Upper lobe of right lung (tissue), 1 donor: Measurements from ENCODE around the gene IL12RB2. TPM values are rescaled to one million over a fixed set of nuclear protein-coding genes. Genes with fewer than 3 reads are reported as not detected.
"Not testable (repeated sequence)": the region's sequence is repeated elsewhere in the genome, so short reads cannot be mapped to it uniquely, and the experiment has no call there.

Experiments used
- ATAC-seq: fragments of 200-7000 bp; cut with Tn5 transposase; one replicate; pipeline ENCODE4 v1.9.1; 2020; ENCODE audit warnings: mild to moderate bottlenecking, moderate library complexity
- DNase-seq: peaks from one replicate; pipeline ENCODE4 v3.0.0-alpha.2; 2020
- H3K27ac ChIP-seq: fragments of 200-600 bp; one replicate; pipeline ENCODE4 v1.8.0; 2022
- H3K27me3 ChIP-seq: fragments of 200-600 bp; one replicate; pipeline ENCODE4 v1.8.0; 2022; ENCODE audit warnings: mild to moderate bottlenecking
- H3K36me3 ChIP-seq: fragments of 200-600 bp; one replicate; pipeline ENCODE4 v1.8.0; 2022
- H3K4me1 ChIP-seq: fragments of 200-600 bp; one replicate; pipeline ENCODE4 v1.8.0; 2022
- H3K4me3 ChIP-seq: fragments of 200-600 bp; one replicate; pipeline ENCODE4 v1.8.0; 2022; ENCODE audit warnings: mild to moderate bottlenecking
- H3K9me3 ChIP-seq: fragments of 200-600 bp; one replicate; pipeline ENCODE4 v1.8.0; 2022
- intact Hi-C: fragments of 100-400 bp; cut with DNase I; formaldehyde crosslinking; loops from one replicate; pipeline ENCODE4 v1.11.0; 2022
- total RNA-seq: library from RNA; stranded (reverse); fragmentation: NEBNext Ultra II Directional; extraction: Animal tissue kit (Norgen Biotek cat#: 25700); gene quantifications from one replicate; pipeline ENCODE4 v1.2.1, GENCODE V29; 2021
- TF ChIP-seq, protein P1 (sequence below): fragments of 200-600 bp; IDR thresholded peaks from one replicate; pipeline ENCODE4 v1.8.0; 2022; ENCODE audit warnings: antibody characterized with exemption
- donor health status: DM: no; HTN: yes; CAD: no; lungs with severe emphysema.

IL12RB2 gene
- total RNA-seq, 1 donor from 2014 or later: 0.87 TPM

- DNase-seq (no peak), ATAC-seq (peak; percentile 62)
- Histone ChIP-seq H3K4me1 (no peaks in the 10 kb centered on the region), H3K27me3 (no peaks in the 10 kb centered on the region), H3K4me3 (no peak overlapping the region), H3K36me3 (no peaks in the 10 kb centered on the region), H3K27ac (no peak overlapping the region), H3K9me3 (no peaks in the 10 kb centered on the region)
- TF ChIP-seq, protein P1, sequence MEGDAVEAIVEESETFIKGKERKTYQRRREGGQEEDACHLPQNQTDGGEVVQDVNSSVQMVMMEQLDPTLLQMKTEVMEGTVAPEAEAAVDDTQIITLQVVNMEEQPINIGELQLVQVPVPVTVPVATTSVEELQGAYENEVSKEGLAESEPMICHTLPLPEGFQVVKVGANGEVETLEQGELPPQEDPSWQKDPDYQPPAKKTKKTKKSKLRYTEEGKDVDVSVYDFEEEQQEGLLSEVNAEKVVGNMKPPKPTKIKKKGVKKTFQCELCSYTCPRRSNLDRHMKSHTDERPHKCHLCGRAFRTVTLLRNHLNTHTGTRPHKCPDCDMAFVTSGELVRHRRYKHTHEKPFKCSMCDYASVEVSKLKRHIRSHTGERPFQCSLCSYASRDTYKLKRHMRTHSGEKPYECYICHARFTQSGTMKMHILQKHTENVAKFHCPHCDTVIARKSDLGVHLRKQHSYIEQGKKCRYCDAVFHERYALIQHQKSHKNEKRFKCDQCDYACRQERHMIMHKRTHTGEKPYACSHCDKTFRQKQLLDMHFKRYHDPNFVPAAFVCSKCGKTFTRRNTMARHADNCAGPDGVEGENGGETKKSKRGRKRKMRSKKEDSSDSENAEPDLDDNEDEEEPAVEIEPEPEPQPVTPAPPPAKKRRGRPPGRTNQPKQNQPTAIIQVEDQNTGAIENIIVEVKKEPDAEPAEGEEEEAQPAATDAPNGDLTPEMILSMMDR: no peak
- intact Hi-C loops: no loop called here
These were observed 85.6 kb downstream of the IL12RB2 start for GRCh38 chr1:67393240-67393639.

DNA sequence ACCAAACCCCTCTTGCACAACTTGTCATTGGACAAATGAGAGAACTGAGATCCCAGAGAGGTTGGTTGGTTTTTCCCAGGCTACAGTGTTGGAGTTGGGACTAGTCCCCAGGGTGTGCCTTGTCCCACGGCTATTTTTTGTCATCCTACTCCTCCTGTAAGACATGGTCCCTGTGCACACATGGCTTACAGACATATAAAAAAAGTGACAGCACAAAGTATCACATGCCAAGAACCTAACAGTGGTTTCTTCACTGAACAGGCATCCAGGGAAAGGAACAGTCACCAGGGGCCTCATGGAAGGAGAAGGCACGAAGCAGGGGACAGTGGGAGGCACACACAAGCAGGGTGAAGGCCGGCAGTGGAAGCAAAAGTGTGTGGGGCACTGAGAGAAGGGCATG is 86.1 kb downstream of the IL12RB2 start:
- Histone ChIP-seq H3K4me3 (no peak overlapping the region), H3K27ac (no peak overlapping the region), H3K36me3 (no peaks in the 10 kb centered on the region), H3K4me1 (no peaks in the 10 kb centered on the region), H3K9me3 (no peaks in the 10 kb centered on the region), H3K27me3 (no peaks in the 10 kb centered on the region)
- DNase-seq (no peak), ATAC-seq (no peak)
- intact Hi-C loops: no loop called here
- TF ChIP-seq, protein P1: no peak

DNA sequence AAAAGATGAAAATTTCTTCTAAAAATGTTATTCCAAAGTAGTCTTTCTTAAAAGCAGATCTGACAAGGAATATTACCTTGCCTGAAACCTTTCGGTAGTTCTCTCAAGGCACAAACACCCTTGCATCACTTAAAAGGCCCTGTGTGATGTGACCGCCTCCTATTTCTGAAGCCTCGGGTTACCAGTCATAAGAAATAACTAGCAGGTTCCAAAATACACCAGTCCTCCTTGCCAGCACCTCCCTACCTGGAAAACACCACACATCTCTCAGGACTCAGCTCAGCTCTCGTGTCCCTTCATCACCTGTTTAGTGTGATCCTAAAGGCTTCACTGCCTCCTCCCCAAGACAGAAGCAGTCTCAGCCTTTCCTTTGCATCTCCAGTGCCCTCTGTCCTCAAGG is 86.9 kb downstream of the IL12RB2 start:
- Histone ChIP-seq H3K27ac (no peak overlapping the region), H3K9me3 (no peaks in the 10 kb centered on the region), H3K36me3 (no peaks in the 10 kb centered on the region), H3K27me3 (no peaks in the 10 kb centered on the region), H3K4me1 (no peaks in the 10 kb centered on the region), H3K4me3 (no peak overlapping the region)
- TF ChIP-seq, protein P1: no peak
- ATAC-seq (no peak), DNase-seq (no peak)
- intact Hi-C loops: no loop called here

DNA sequence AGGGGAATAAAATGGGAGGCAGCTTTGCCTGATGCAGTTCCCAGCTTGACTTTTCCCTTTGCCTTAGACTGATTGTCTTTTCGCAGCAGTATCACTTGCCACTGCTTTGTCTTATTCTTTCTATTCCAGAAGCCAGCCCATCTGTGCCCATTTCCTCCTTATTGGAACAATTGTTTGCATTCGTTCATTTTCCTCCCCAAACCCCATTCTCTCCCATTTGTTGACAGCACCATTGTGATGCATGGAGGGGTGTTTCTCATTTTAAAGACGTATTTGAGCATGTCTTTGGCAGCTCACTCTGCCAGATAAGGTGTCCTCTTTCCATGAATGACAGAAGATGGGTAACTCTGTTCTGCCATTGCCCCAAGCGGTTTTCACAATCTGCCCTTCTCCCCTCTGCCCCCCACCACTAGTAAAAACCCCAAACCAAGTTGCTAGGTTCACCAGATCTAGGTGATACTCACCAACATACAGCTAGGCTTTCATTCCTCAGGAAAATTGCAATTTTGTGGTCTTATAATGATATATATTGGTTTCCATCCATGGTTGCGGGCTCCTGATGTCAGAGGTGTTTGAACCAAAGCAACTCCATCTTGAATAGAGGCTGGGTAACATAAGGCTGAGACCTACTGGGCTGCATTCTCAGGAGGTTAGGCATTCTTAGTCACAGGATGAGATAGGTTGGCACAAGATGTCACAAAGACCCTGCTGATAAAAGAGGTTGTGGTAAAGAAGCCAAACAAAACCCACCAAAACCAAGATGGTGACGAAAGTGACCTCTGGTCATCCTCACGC is 91.7 kb downstream of the IL12RB2 start:
- H3K4me3 ChIP-seq: no peak overlapping the region
- no peaks in the 10 kb centered on the region for H3K27me3 ChIP-seq
- no peaks in the 10 kb centered on the region for H3K4me1 ChIP-seq
- intact Hi-C loops: no loop called here
- no peaks in the 10 kb centered on the region for H3K36me3 ChIP-seq
- ATAC-seq: no peak
- no peaks in the 10 kb centered on the region for H3K9me3 ChIP-seq
- no peak for DNase-seq
- H3K27ac ChIP-seq: no peak overlapping the region
- TF ChIP-seq, protein P1: no peak

- H3K9me3 ChIP-seq, intact Hi-C loops, ATAC-seq, DNase-seq, H3K4me3 ChIP-seq, H3K4me1 ChIP-seq, H3K27me3 ChIP-seq, H3K27ac ChIP-seq, H3K36me3 ChIP-seq: not testable (repeated sequence)
These were observed 92.5 kb downstream of the IL12RB2 start for GRCh38 chr1:67400029-67400786.

DNA sequence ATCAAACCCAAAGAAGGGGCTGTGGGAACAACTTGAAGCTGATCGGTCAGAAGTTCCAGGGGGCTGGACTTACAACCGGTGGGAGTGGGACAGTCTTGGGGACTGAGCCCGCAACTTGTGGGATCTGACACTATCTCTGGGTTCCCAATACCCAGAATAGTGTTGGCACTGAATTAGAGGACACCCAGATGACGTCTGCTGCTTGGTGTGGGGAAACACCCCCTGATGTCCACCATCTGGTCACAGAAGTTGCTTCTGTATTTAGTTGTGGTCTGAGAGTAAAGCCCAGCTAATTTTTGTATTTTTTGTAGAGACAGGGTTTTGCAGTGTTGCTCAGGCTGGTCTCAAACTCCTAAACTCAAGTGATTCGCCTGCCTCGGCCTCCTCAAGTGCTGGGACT is 93.8 kb downstream of the IL12RB2 start:
- no peak overlapping the region for H3K4me3 ChIP-seq
- ATAC-seq (no peak), DNase-seq (no peak)
- no peaks in the 10 kb centered on the region for H3K36me3 ChIP-seq
- peaks cover 13% of the 10 kb centered on the region for H3K4me1 ChIP-seq
- H3K27me3 ChIP-seq: no peaks in the 10 kb centered on the region
- intact Hi-C loops: no loop called here
- H3K9me3 ChIP-seq: no peaks in the 10 kb centered on the region
- no peak overlapping the region for H3K27ac ChIP-seq
- TF ChIP-seq, protein P1: no peak
